ENCODE data around the gene SLC9A3. TPM values are rescaled to one million over a fixed set of nuclear protein-coding genes. Genes with fewer than 3 reads are reported as not detected.

SLC9A3 gene
- total and polyA plus RNA-seq, 4 donors, result 0.94 to 3.8 (median 1.5) TPM

DNA sequence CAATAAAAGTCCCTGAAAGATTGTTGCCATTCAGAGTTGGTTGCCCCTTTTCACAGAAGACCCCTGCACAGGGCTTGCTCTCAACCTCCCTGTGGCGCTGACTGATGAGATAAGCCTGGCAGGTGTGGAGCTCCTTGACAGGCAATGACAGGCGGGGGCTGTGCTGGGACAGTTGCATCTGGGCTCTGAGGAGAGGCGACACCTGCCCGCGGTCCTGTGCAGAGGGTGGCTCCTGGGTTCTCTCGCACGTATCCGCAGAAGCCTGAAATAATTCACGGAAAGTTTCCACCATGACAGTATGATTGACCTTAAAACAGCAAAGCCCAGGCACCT, 101.0 kb downstream of the SLC9A3 start:
- no peaks in the 10 kb centered on the region for H3K27me3 ChIP-seq (ENCODE audit: control insufficient read depth in 3 of 3, insufficient read depth in 3 of 3, low read length in 2 of 3)
- no peak overlapping the region for H3K4me3 ChIP-seq
- no peak overlapping the region for H3K27ac ChIP-seq (ENCODE audit: low read depth in 1 of 2, low read length in 1 of 2)
- peaks cover 0 to 7% (median 0%) of the 10 kb centered on the region in 4 donors for H3K36me3 ChIP-seq (ENCODE audit: control insufficient read depth in 4 of 4, insufficient read depth in 4 of 4, low read length in 4 of 4)
- no peak for ATAC-seq (ENCODE audit: insufficient read depth, low FRiP score)
- peaks cover 0 to 9% (median 0%) of the 10 kb centered on the region in 5 donors for H3K4me1 ChIP-seq (ENCODE audit: control insufficient read depth in 5 of 5, insufficient read depth in 5 of 5, low read length in 5 of 5)
- no peak for DNase-seq
- TF ChIP-seq, protein P1, sequence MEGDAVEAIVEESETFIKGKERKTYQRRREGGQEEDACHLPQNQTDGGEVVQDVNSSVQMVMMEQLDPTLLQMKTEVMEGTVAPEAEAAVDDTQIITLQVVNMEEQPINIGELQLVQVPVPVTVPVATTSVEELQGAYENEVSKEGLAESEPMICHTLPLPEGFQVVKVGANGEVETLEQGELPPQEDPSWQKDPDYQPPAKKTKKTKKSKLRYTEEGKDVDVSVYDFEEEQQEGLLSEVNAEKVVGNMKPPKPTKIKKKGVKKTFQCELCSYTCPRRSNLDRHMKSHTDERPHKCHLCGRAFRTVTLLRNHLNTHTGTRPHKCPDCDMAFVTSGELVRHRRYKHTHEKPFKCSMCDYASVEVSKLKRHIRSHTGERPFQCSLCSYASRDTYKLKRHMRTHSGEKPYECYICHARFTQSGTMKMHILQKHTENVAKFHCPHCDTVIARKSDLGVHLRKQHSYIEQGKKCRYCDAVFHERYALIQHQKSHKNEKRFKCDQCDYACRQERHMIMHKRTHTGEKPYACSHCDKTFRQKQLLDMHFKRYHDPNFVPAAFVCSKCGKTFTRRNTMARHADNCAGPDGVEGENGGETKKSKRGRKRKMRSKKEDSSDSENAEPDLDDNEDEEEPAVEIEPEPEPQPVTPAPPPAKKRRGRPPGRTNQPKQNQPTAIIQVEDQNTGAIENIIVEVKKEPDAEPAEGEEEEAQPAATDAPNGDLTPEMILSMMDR (IDR thresholded peaks at IDR 0.05; ENCODE audit: control extremely low read depth, extremely low read depth), result no peak
- H3K9ac ChIP-seq (ENCODE audit: insufficient read depth in 1 of 2, low read length in 2 of 2), result no peak overlapping the region
- H3K9me3 ChIP-seq (ENCODE audit: control insufficient read depth in 4 of 4, insufficient read depth in 3 of 4, low read length in 3 of 4), result no peaks in the 10 kb centered on the region
- 85 to 90% methylated on average over 9 of the region's 9 CpGs for WGBS, 2 donors

DNA sequence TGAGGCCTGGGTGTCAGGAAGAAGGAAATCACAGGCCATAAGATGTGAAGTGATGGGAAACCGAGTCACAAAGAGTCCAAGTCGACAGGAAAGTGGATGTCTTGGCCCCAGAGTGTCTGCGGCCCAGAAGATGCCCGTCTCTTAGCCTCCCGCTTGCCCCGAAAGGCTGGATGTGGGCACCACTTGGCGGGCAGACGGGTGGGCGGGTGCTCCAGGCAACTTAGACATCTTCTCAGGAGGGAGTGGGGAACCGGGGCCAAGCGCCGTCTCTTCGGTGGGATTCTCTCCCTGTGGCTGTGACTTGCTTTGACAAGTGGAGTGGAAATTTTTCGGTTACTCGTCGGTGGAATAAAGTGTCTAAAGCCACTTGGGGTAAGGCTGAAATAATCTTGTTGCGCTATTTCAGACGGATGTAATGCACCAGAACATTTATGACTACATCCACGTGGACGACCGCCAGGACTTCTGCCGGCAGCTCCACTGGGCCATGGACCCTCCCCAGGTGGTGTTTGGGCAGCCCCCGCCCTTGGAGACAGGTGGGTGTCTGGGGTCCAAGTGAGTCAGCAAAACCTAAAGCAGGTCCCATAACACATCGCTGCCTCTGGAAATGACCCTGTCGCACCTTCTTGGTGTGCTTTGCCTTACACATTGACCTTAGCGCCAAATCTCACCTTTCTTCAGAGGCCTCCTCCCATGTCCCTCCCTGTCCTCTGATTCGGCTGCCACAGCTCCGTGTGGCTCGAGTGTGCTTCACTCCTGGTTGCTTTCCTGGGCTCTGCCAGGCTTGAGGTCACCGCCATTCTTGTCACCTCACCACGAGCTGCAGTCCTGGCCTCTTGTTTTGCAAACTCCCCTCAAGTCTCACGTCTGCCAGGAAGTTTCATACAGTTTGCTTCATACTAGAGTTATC, 101.7 kb downstream of the SLC9A3 start:
- WGBS, 2 donors, result 84 to 87% methylated on average over 32 of the region's 32 CpGs
- TF ChIP-seq, protein P1 (IDR thresholded peaks at IDR 0.05; ENCODE audit: control extremely low read depth, extremely low read depth), result no peak
- Histone ChIP-seq H3K4me3 (no peak overlapping the region), H3K36me3 (ENCODE audit: control insufficient read depth in 4 of 4, insufficient read depth in 4 of 4, low read length in 4 of 4) (peaks cover 0 to 4% (median 0%) of the 10 kb centered on the region in 4 donors), H3K27ac (ENCODE audit: low read depth in 1 of 2, low read length in 1 of 2) (no peak overlapping the region), H3K9me3 (ENCODE audit: control insufficient read depth in 4 of 4, insufficient read depth in 3 of 4, low read length in 3 of 4) (no peaks in the 10 kb centered on the region), H3K27me3 (ENCODE audit: control insufficient read depth in 3 of 3, insufficient read depth in 3 of 3, low read length in 2 of 3) (no peaks in the 10 kb centered on the region), H3K4me1 (ENCODE audit: control insufficient read depth in 5 of 5, insufficient read depth in 5 of 5, low read length in 5 of 5) (peaks cover 0 to 9% (median 0%) of the 10 kb centered on the region in 5 donors), H3K9ac (ENCODE audit: insufficient read depth in 1 of 2, low read length in 2 of 2) (no peak overlapping the region)
- no peak for ATAC-seq (ENCODE audit: insufficient read depth, low FRiP score)
- DNase-seq, result no peak

DNA sequence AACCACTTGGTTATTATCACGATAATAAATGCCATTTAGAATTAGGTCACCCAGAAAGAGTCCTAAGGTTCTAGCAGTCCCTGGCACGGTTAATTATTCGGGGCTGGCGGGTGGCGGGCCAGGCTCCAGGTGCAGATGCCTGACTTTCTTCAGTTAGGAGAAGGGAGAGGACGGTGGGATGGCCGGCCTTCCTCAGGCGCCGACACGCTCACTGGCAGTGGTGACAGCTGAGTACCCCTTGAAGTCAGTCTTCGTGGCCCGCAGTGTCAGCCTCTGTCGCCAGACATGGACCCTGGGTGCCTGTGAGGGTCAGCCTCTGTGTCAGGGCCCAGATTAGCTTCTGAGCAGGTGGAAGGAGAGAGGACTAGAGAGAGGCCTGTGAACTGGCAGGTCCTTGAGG, 102.3 kb downstream of the SLC9A3 start:
- H3K27ac ChIP-seq (ENCODE audit: low read depth in 1 of 2, low read length in 1 of 2), result no peak overlapping the region
- peaks cover 0 to 4% (median 0%) of the 10 kb centered on the region in 4 donors for H3K36me3 ChIP-seq (ENCODE audit: control insufficient read depth in 4 of 4, insufficient read depth in 4 of 4, low read length in 4 of 4)
- no peak for ATAC-seq (ENCODE audit: insufficient read depth, low FRiP score)
- H3K4me1 ChIP-seq (ENCODE audit: control insufficient read depth in 5 of 5, insufficient read depth in 5 of 5, low read length in 5 of 5), result peaks cover 0 to 9% (median 0%) of the 10 kb centered on the region in 5 donors
- TF ChIP-seq, protein P1 (IDR thresholded peaks at IDR 0.05; ENCODE audit: control extremely low read depth, extremely low read depth), result no peak
- no peak overlapping the region for H3K4me3 ChIP-seq
- H3K9me3 ChIP-seq (ENCODE audit: control insufficient read depth in 4 of 4, insufficient read depth in 3 of 4, low read length in 3 of 4), result no peaks in the 10 kb centered on the region
- DNase-seq, result no peak
- H3K27me3 ChIP-seq (ENCODE audit: control insufficient read depth in 3 of 3, insufficient read depth in 3 of 3, low read length in 2 of 3), result no peaks in the 10 kb centered on the region
- no peak overlapping the region for H3K9ac ChIP-seq (ENCODE audit: insufficient read depth in 1 of 2, low read length in 2 of 2)
- 92 to 93% methylated on average over 13 of the region's 13 CpGs for WGBS, 2 donors

All from lung (tissue), 12 donors.